ENCODE measurements around the gene BLCAP. TPM values are rescaled to one million over a fixed set of nuclear protein-coding genes. Genes with fewer than 3 reads are reported as not detected.

Gene BLCAP
- total RNA-seq, 3 donors from 2014 or later (not counting 1 experiment from before 2014, with no cell fraction given) = 60.4 to 80.1 (median 77.9) TPM

GRCh38 chr20:37566590-37567330 lies 39.1 kb upstream of the BLCAP start:
- no peak for TF ChIP-seq CTCF (IDR thresholded peaks at IDR 0.05)
- DNase-seq (no peak), ATAC-seq (no peak)
- Histone ChIP-seq H3K36me3 (ENCODE audit: control insufficient read depth, insufficient read depth, low read length) (no peaks in the 10 kb centered on the region), H3K4me1 (ENCODE audit: control insufficient read depth, insufficient read depth, low read length) (peaks cover 6% of the 10 kb centered on the region), H3K27ac (ENCODE audit: low read length) (no peak overlapping the region), H3K27me3 (ENCODE audit: control insufficient read depth, insufficient read depth, low read length) (peaks cover 21% of the 10 kb centered on the region), H3K9me3 (ENCODE audit: control insufficient read depth, insufficient read depth, low read length) (no peaks in the 10 kb centered on the region), H3K4me3 (ENCODE audit: low read length) (no peak overlapping the region)
- no peaks in the 10 kb centered on the region for H3K36me3 Mint-ChIP-seq
- no peak overlapping the region for H3K27ac Mint-ChIP-seq
- H3K9me3 Mint-ChIP-seq = no peaks in the 10 kb centered on the region
- 80% methylated on average over 4 of the region's 5 CpGs for WGBS (ENCODE audit: insufficient coverage)
- intact Hi-C loops (cut with micrococcal nuclease) = no loop called here
- H3K27me3 Mint-ChIP-seq (ENCODE audit: low read depth in 2 of 2) = peaks cover 27 to 59% of the 10 kb centered on the region in 2 donors
- no peak overlapping the region for H3K4me3 Mint-ChIP-seq
- H3K4me1 Mint-ChIP-seq = no peaks in the 10 kb centered on the region

DNA sequence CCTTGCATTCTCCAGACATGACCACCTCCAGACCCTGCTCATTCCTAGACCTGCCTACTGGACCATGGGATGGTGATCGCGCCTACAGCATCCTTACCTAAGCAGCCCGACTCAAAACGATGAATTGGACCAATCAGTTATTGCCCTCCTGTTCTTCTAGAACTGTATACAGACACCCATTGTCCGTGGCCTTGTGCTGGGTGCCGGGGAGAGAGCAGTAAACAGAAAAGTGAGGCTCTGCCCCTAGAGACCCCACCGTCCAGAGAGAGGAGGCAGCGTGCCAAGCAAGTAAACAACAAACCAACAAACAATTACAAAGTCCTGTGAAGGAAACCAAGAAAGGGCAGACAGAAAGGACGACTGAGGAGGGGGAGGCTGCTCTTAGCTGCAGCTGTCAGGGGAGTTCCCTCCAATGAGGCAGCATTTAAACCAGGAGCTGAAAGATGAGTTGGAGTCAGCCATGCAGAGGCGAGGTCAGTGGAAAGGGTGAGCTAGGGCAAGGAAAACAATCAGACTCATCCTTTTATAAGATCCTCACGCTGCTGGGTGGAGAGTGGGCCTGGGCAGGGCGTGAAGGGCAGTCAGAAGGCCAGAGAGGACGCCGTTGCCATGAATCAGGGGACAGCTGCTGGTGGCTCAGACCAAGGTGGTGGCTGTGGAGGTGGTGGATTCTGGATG lies 37.6 kb upstream of the BLCAP start:
- H3K4me1 ChIP-seq (ENCODE audit: control insufficient read depth, insufficient read depth, low read length) = peaks cover 6% of the 10 kb centered on the region
- H3K4me3 Mint-ChIP-seq = no peak overlapping the region
- no peaks in the 10 kb centered on the region for H3K36me3 ChIP-seq (ENCODE audit: control insufficient read depth, insufficient read depth, low read length)
- H3K4me1 Mint-ChIP-seq = no peaks in the 10 kb centered on the region
- 82% methylated on average over 12 of the region's 14 CpGs for WGBS (ENCODE audit: insufficient coverage)
- ATAC-seq (no peak), DNase-seq (no peak)
- no peak overlapping the region for H3K4me3 ChIP-seq (ENCODE audit: low read length)
- peaks cover 21% of the 10 kb centered on the region for H3K27me3 ChIP-seq (ENCODE audit: control insufficient read depth, insufficient read depth, low read length)
- H3K9me3 ChIP-seq (ENCODE audit: control insufficient read depth, insufficient read depth, low read length) = no peaks in the 10 kb centered on the region
- no peaks in the 10 kb centered on the region for H3K36me3 Mint-ChIP-seq
- H3K27ac ChIP-seq (ENCODE audit: low read length) = no peak overlapping the region
- no peak overlapping the region for H3K27ac Mint-ChIP-seq
- intact Hi-C loops (cut with micrococcal nuclease) = loop anchor here (2.0 kb wide), 1 partner anchor 656 kb away; no protein-coding TSS in a partner anchor
- H3K27me3 Mint-ChIP-seq (ENCODE audit: low read depth in 2 of 2) = peaks cover 24 to 49% of the 10 kb centered on the region in 2 donors
- no peaks in the 10 kb centered on the region for H3K9me3 Mint-ChIP-seq
- TF ChIP-seq CTCF (IDR thresholded peaks at IDR 0.05) = no peak

GRCh38 chr20:37564388-37565133 lies 36.9 kb upstream of the BLCAP start:
- H3K27ac Mint-ChIP-seq = no peak overlapping the region
- WGBS (ENCODE audit: insufficient coverage) = 9% methylated on average over 34 of the region's 34 CpGs
- ATAC-seq = peak; percentile 63 to 72 (median 71)

More at GRCh38 chr20:37564388-37565133, 36.9 kb upstream of the BLCAP start:
- no peaks in the 10 kb centered on the region for H3K36me3 Mint-ChIP-seq
- no peak overlapping the region for H3K4me3 ChIP-seq (ENCODE audit: low read length)
- no peak overlapping the region for H3K4me3 Mint-ChIP-seq
- H3K27me3 Mint-ChIP-seq (ENCODE audit: low read depth in 2 of 2) = peaks cover 21 to 47% of the 10 kb centered on the region in 2 donors
- peak; percentile 35 to 58 for DNase-seq
- H3K4me1 ChIP-seq (ENCODE audit: control insufficient read depth, insufficient read depth, low read length) = peaks cover 6% of the 10 kb centered on the region
- peaks cover 21% of the 10 kb centered on the region for H3K27me3 ChIP-seq (ENCODE audit: control insufficient read depth, insufficient read depth, low read length)
- no peaks in the 10 kb centered on the region for H3K9me3 Mint-ChIP-seq
- no peaks in the 10 kb centered on the region for H3K4me1 Mint-ChIP-seq
- no peaks in the 10 kb centered on the region for H3K9me3 ChIP-seq (ENCODE audit: control insufficient read depth, insufficient read depth, low read length)
- H3K36me3 ChIP-seq (ENCODE audit: control insufficient read depth, insufficient read depth, low read length) = no peaks in the 10 kb centered on the region
- TF ChIP-seq CTCF (IDR thresholded peaks at IDR 0.05) = peak; percentile 87
- no peak overlapping the region for H3K27ac ChIP-seq (ENCODE audit: low read length)
- intact Hi-C loops (cut with micrococcal nuclease) = loop anchor here (1.0 to 2.0 kb wide), 2 partner anchors 428 to 656 kb away; no protein-coding TSS in a partner anchor

Data from natural killer cell (primary cell).